Measurements from ENCODE around the gene CCDC69. TPM values are rescaled to one million over a fixed set of nuclear protein-coding genes. Genes with fewer than 3 reads are reported as not detected.
A peak's percentile ranks its signal among the peaks of the same experiment; 100 is the strongest.

The CCDC69 gene
- total RNA-seq, 4 donors from 2014 or later, result 93.4 to 128 (median 114) TPM

DNA sequence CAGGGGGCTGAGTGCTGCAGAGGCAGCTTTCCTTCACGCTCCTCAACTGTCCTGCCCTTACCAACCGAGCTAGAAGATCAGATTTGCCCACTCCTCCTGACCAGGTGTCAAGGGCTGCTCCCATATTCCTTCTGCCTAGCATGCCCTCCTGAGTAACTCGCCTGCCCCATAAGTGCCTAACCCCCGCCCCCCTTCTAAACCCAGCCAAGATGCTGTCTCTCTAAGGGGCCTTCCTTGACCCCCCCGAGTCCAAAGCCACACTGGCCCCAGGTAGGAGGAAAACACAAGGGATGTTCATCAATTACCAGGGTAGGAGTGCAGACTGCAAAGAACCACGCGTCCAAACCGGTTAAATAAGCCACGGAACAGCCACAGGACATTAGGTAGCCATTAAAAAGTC is 4.8 kb downstream of the CCDC69 start:
- H3K4me1 ChIP-seq, result peaks cover 82 to 87% of the 10 kb centered on the region in 2 donors
- ATAC-seq, result no peak
- H3K9me3 ChIP-seq, result no peaks in the 10 kb centered on the region
- H3K27me3 ChIP-seq, result no peaks in the 10 kb centered on the region
- TF ChIP-seq, protein P1, sequence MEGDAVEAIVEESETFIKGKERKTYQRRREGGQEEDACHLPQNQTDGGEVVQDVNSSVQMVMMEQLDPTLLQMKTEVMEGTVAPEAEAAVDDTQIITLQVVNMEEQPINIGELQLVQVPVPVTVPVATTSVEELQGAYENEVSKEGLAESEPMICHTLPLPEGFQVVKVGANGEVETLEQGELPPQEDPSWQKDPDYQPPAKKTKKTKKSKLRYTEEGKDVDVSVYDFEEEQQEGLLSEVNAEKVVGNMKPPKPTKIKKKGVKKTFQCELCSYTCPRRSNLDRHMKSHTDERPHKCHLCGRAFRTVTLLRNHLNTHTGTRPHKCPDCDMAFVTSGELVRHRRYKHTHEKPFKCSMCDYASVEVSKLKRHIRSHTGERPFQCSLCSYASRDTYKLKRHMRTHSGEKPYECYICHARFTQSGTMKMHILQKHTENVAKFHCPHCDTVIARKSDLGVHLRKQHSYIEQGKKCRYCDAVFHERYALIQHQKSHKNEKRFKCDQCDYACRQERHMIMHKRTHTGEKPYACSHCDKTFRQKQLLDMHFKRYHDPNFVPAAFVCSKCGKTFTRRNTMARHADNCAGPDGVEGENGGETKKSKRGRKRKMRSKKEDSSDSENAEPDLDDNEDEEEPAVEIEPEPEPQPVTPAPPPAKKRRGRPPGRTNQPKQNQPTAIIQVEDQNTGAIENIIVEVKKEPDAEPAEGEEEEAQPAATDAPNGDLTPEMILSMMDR (IDR thresholded peaks at IDR 0.05 in 4 of 5, conservative IDR thresholded peaks at IDR 0.05 in 1 of 5), result no peak
- TF ChIP-seq POLR2A (IDR thresholded peaks at IDR 0.05), result no peak
- DNase-seq, result peak in 1 of 2 donors; percentile 8
- intact Hi-C loops (cut with DNase I; ENCODE audit: low total_unique reads) (no loop called here), in situ Hi-C loops (cut with MboI; ENCODE audit: low sequenced_read_pairs in 4 of 4) (no loop called here)
- H3K4me3 ChIP-seq, result no peak overlapping the region
- H3K27ac ChIP-seq, result peak overlapping the region; percentile 94 to 97 (median 95)
- no peaks in the 10 kb centered on the region for H3K36me3 ChIP-seq

DNA sequence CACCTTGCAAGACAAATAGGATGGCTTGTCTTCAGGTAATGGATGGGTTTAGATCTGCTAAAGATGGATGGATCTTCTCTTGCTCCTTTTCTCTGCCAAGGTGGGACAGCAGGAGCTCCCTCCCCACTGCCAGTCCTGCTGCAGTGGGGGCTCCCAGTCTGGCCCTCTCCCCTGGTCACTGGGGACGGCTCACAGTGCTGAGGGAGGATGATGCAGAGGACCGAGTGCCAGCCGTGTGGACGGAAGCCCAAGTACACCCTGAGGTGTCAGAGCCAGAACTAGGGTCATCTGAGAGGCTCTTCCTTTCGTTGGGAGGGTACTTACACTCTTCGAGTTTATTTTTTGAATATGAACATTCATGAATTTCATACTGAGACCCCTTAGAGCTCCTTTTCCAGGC is 5.7 kb downstream of the CCDC69 start:
- DNase-seq, result no peak
- Histone ChIP-seq H3K27ac (peak overlapping the region; percentile 94 to 97 (median 95)), H3K9me3 (no peaks in the 10 kb centered on the region), H3K4me1 (peaks cover 91 to 95% of the 10 kb centered on the region in 2 donors), H3K36me3 (no peaks in the 10 kb centered on the region), H3K4me3 (no peak overlapping the region), H3K27me3 (no peaks in the 10 kb centered on the region)
- TF ChIP-seq, protein P1 (IDR thresholded peaks at IDR 0.05 in 4 of 5, conservative IDR thresholded peaks at IDR 0.05 in 1 of 5), result no peak
- TF ChIP-seq POLR2A (IDR thresholded peaks at IDR 0.05), result no peak
- intact Hi-C loops (cut with DNase I; ENCODE audit: low total_unique reads) (no loop called here), in situ Hi-C loops (cut with MboI; ENCODE audit: low sequenced_read_pairs in 4 of 4) (no loop called here)
- no peak for ATAC-seq

DNA sequence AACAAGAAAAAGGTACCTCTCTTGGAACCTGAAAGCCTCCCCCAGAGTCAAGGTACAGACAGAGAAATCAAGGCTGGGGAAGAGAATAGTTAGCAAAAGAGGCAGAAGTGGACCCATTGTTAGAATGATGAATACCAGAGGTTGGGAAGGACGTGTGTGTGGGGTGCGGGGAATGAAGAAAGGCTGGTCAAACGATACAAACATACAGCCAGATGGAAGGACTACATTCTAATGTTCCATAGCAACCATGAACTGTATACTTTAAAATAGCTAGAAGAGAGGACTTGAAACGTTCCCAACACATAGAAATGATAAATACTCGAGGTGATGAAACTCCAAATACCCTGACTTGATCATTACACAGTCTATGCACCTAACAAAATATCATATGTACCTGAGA is 7.1 kb downstream of the CCDC69 start:
- intact Hi-C loops (cut with DNase I; ENCODE audit: low total_unique reads) (no loop called here), in situ Hi-C loops (cut with MboI; ENCODE audit: low sequenced_read_pairs in 4 of 4) (no loop called here)
- Histone ChIP-seq H3K4me1 (peaks cover 92 to 93% of the 10 kb centered on the region in 2 donors), H3K4me3 (no peak overlapping the region), H3K27ac (peak overlapping the region; percentile 94 to 97 (median 95)), H3K9me3 (no peaks in the 10 kb centered on the region), H3K36me3 (no peaks in the 10 kb centered on the region), H3K27me3 (no peaks in the 10 kb centered on the region)
- DNase-seq (no peak), ATAC-seq (no peak)
- TF ChIP-seq, protein P1 (IDR thresholded peaks at IDR 0.05 in 4 of 5, conservative IDR thresholded peaks at IDR 0.05 in 1 of 5), result no peak
- no peak for TF ChIP-seq POLR2A (IDR thresholded peaks at IDR 0.05)

DNA sequence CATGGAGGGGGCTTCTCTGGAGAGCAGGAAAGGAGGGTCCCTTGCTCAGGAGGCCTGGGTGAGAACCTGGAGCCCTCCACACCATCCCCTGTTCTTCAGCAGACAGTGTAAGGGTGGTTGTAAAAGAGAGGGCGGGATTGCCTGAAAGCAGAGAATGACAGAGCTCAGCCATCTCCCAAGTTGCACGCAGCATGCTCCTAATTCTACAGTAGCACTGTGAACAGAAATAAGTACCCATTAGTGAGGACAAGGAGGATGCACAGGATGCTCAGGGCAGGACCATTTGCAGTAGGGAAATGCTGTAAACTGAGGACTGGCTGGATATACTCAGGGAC is 8.4 kb downstream of the CCDC69 start:
- DNase-seq (no peak), ATAC-seq (peak in 1 of 2 donors; percentile 3)
- no peaks in the 10 kb centered on the region for H3K36me3 ChIP-seq
- no peak overlapping the region for H3K4me3 ChIP-seq
- intact Hi-C loops (cut with DNase I; ENCODE audit: low total_unique reads), result no loop called here
- in situ Hi-C loops (cut with MboI; ENCODE audit: low sequenced_read_pairs in 4 of 4), result no loop called here
- H3K27ac ChIP-seq, result peak overlapping the region; percentile 94 to 97 (median 95)
- no peak for TF ChIP-seq POLR2A (IDR thresholded peaks at IDR 0.05)
- TF ChIP-seq, protein P1 (IDR thresholded peaks at IDR 0.05 in 4 of 5, conservative IDR thresholded peaks at IDR 0.05 in 1 of 5), result no peak
- no peaks in the 10 kb centered on the region for H3K9me3 ChIP-seq
- peaks cover 89 to 92% of the 10 kb centered on the region in 2 donors for H3K4me1 ChIP-seq
- no peaks in the 10 kb centered on the region for H3K27me3 ChIP-seq

Data from gastrocnemius medialis (tissue), 4 donors.